ENCODE results near the gene LGALS13.

Gene LGALS13

GRCh38 chr19:39602224-39602623, at the start of gene LGALS13:
Gene LGALS13, plus strand, starts transcription at chr19:39602524. Its CDS starts 45 bp downstream, at chr19:39602569.
- peak; percentile 2 for DNase-seq (ENCODE audit: low read depth, low spot score)

- no peak for DNase-seq (ENCODE audit: low read depth, low spot score)
Measured at GRCh38 chr19:39553082-39553652, 49.2 kb upstream of the LGALS13 start.

GRCh38 chr19:39554701-39555311, 47.5 kb upstream of the LGALS13 start:
- DNase-seq (ENCODE audit: low read depth, low spot score): no peak

GRCh38 chr19:39555883-39556282, 46.4 kb upstream of the LGALS13 start:
- DNase-seq (ENCODE audit: low read depth, low spot score): no peak

GRCh38 chr19:39557811-39558623, 44.3 kb upstream of the LGALS13 start:
- peak; percentile 17 for DNase-seq (ENCODE audit: low read depth, low spot score)

GRCh38 chr19:39558624-39559117, 43.7 kb upstream of the LGALS13 start:
- DNase-seq (ENCODE audit: low read depth, low spot score): no peak

GRCh38 chr19:39563408-39563807, 38.9 kb upstream of the LGALS13 start:
- DNase-seq (ENCODE audit: low read depth, low spot score): peak; percentile 10

- DNase-seq (ENCODE audit: low read depth, low spot score): no peak
Measured at GRCh38 chr19:39566064-39566463, 36.3 kb upstream of the LGALS13 start.

GRCh38 chr19:39568604-39569003, 33.7 kb upstream of the LGALS13 start:
- no peak for DNase-seq (ENCODE audit: low read depth, low spot score)

GRCh38 chr19:39582442-39582841, 19.9 kb upstream of the LGALS13 start:
- no peak for DNase-seq (ENCODE audit: low read depth, low spot score)

- DNase-seq (ENCODE audit: low read depth, low spot score): no peak
Measured at GRCh38 chr19:39582891-39583625, 19.3 kb upstream of the LGALS13 start.

- DNase-seq (ENCODE audit: low read depth, low spot score): no peak
Measured at GRCh38 chr19:39587496-39587895, 14.8 kb upstream of the LGALS13 start.

- no peak for DNase-seq (ENCODE audit: low read depth, low spot score)
Measured at GRCh38 chr19:39588066-39588465, 14.3 kb upstream of the LGALS13 start.

- DNase-seq (ENCODE audit: low read depth, low spot score): peak; percentile 6
Measured at GRCh38 chr19:39590265-39590664, 12.1 kb upstream of the LGALS13 start.

GRCh38 chr19:39592381-39592780, 9.9 kb upstream of the LGALS13 start:
- no peak for DNase-seq (ENCODE audit: low read depth, low spot score)

- no peak for DNase-seq (ENCODE audit: low read depth, low spot score)
Measured at GRCh38 chr19:39595950-39596349, 6.4 kb upstream of the LGALS13 start.

GRCh38 chr19:39596911-39597310, 5.4 kb upstream of the LGALS13 start:
- no peak for DNase-seq (ENCODE audit: low read depth, low spot score)

- DNase-seq (ENCODE audit: low read depth, low spot score): peak; percentile 2
Measured at GRCh38 chr19:39599116-39599515, 3.2 kb upstream of the LGALS13 start.

- DNase-seq (ENCODE audit: low read depth, low spot score): no peak
Measured at GRCh38 chr19:39603825-39604224, 1.5 kb downstream of the LGALS13 start.

GRCh38 chr19:39607021-39607420, 4.7 kb downstream of the LGALS13 start:
- DNase-seq (ENCODE audit: low read depth, low spot score): no peak

GRCh38 chr19:39607561-39607960, 5.2 kb downstream of the LGALS13 start:
- no peak for DNase-seq (ENCODE audit: low read depth, low spot score)

GRCh38 chr19:39613597-39613996, 11.3 kb downstream of the LGALS13 start:
- DNase-seq (ENCODE audit: low read depth, low spot score): no peak
